Activated T-helper 17 cell treated with anti-CD3 and anti-CD28 coated beads, Interleukin-2, amount 50 U/mL, for 72 hours (primary cell): ENCODE results near the gene RAP2A. TPM values are rescaled to one million over a fixed set of nuclear protein-coding genes. Genes with fewer than 3 reads are reported as not detected.

Experiments used
- ATAC-seq: fragments of 150-1000 bp; cut with Tn5 transposase; replicated peaks from 2 replicates; pipeline ENCODE4 v1.10.0; 2021; ENCODE audit warnings: mild to moderate bottlenecking, moderate library complexity
- H3K27ac Mint-ChIP-seq: one replicate; pipeline ENCODE4 v1.8.0; 2022; ENCODE audit warnings: mixed read lengths
- H3K27me3 Mint-ChIP-seq: one replicate; pipeline ENCODE4 v1.8.0; 2022; ENCODE audit warnings: mixed read lengths
- H3K36me3 Mint-ChIP-seq: one replicate; pipeline ENCODE4 v1.8.0; 2022; ENCODE audit warnings: low read depth, mild to moderate bottlenecking, mixed read lengths
- H3K4me1 Mint-ChIP-seq: one replicate; pipeline ENCODE4 v1.8.0; 2022; ENCODE audit warnings: mixed read lengths
- H3K4me3 Mint-ChIP-seq: one replicate; pipeline ENCODE4 v1.8.0; 2022; ENCODE audit warnings: mild to moderate bottlenecking, mixed read lengths
- H3K9me3 Mint-ChIP-seq: one replicate; pipeline ENCODE4 v1.8.0; 2022; ENCODE audit warnings: mixed read lengths
- total RNA-seq, 2 donors: library from RNA; stranded (reverse); gene quantifications; one replicate each; pipeline ENCODE4 v1.2.3, GENCODE V29; 2022

RAP2A gene
- total RNA-seq, 2 donors from 2014 or later, result 15.5 to 23.6 TPM

GRCh38 chr13:97512732-97513131 is 78.8 kb downstream of the RAP2A start:
- Mint-ChIP-seq H3K4me3 (no peak overlapping the region), H3K27me3 (peaks cover 25% of the 10 kb centered on the region)

GRCh38 chr13:97515643-97516042 is 81.7 kb downstream of the RAP2A start:
- peaks cover 6% of the 10 kb centered on the region for H3K36me3 Mint-ChIP-seq
- no peaks in the 10 kb centered on the region for H3K4me1 Mint-ChIP-seq
- H3K9me3 Mint-ChIP-seq, result peaks cover 11% of the 10 kb centered on the region
- peaks cover 28% of the 10 kb centered on the region for H3K27me3 Mint-ChIP-seq
- H3K4me3 Mint-ChIP-seq, result no peak overlapping the region
- H3K27ac Mint-ChIP-seq, result no peak overlapping the region
- no peak for ATAC-seq

More at GRCh38 chr13:97512732-97513131, 78.8 kb downstream of the RAP2A start:
- H3K36me3 Mint-ChIP-seq, result peaks cover 6% of the 10 kb centered on the region
- peaks cover 11% of the 10 kb centered on the region for H3K9me3 Mint-ChIP-seq
- H3K27ac Mint-ChIP-seq, result no peak overlapping the region
- H3K4me1 Mint-ChIP-seq, result no peaks in the 10 kb centered on the region
- ATAC-seq, result no peak

- Mint-ChIP-seq H3K27me3 (peaks cover 19% of the 10 kb centered on the region), H3K4me1 (no peaks in the 10 kb centered on the region), H3K9me3 (no peaks in the 10 kb centered on the region), H3K4me3 (no peak overlapping the region), H3K27ac (no peak overlapping the region), H3K36me3 (no peaks in the 10 kb centered on the region)
- ATAC-seq, result no peak
Observed at GRCh38 chr13:97517967-97518366, 84.0 kb downstream of the RAP2A start.

Other genes starting within 250 kb of the RAP2A start
- 10 to 100 TPM; 13.4 to 27.2 TPM for gene MBNL2, start 211.8 kb upstream of the RAP2A start, total RNA-seq